Activated CD4-positive, alpha-beta memory T cell treated with anti-CD3 and anti-CD28 coated beads, Interleukin-2, amount 10 ng/mL, durations not matched to agents 7 days and 5 days (primary cell): ENCODE results near the gene APOD. TPM values are rescaled to one million over a fixed set of nuclear protein-coding genes. Genes with fewer than 3 reads are reported as not detected.
"Not testable (repeated sequence)": the region's sequence is repeated elsewhere in the genome, so short reads cannot be mapped to it uniquely, and the experiment has no call there.

ENCODE experiments used
- CTCF ChIA-PET: fragments of 350-600 bp; sonication (Branson Sonifier 250); formaldehyde crosslinking; loops from one replicate; lab custom pipeline; 2021; ENCODE audit warnings: antibody characterized with exemption, inconsistent platforms; lab: Charles Lee
- POLR2A ChIA-PET: fragments of 350-600 bp; sonication (Branson Sonifier 250); formaldehyde crosslinking; loops from one replicate; lab custom pipeline; 2021; ENCODE audit warnings: antibody characterized with exemption; lab: Charles Lee
- DNase-seq: peaks from one replicate; pipeline ENCODE4 v3.0.0-alpha.2; 2020
- H3K27ac Mint-ChIP-seq: one replicate; pipeline ENCODE4 v1.8.0; 2021; ENCODE audit warnings: mild to moderate bottlenecking, mixed read lengths
- H3K27me3 Mint-ChIP-seq: one replicate; pipeline ENCODE4 v1.8.0; 2021; ENCODE audit warnings: mixed read lengths
- H3K36me3 Mint-ChIP-seq: one replicate; pipeline ENCODE4 v1.8.0; 2021; ENCODE audit warnings: low read depth, mixed read lengths
- H3K4me1 Mint-ChIP-seq: one replicate; pipeline ENCODE4 v1.8.0; 2021; ENCODE audit warnings: mixed read lengths
- H3K4me3 Mint-ChIP-seq: one replicate; pipeline ENCODE4 v1.8.0; 2021; ENCODE audit warnings: mild to moderate bottlenecking, mixed read lengths
- H3K9me3 Mint-ChIP-seq: one replicate; pipeline ENCODE4 v1.8.0; 2021; ENCODE audit warnings: mixed read lengths
- total RNA-seq, 2 experiments: library from RNA; stranded (reverse); gene quantifications; one replicate each; pipeline ENCODE4 v1.2.3, GENCODE V29; 2021

The APOD gene
- total RNA-seq, 2 experiments from 2014 or later, result not detected

DNA sequence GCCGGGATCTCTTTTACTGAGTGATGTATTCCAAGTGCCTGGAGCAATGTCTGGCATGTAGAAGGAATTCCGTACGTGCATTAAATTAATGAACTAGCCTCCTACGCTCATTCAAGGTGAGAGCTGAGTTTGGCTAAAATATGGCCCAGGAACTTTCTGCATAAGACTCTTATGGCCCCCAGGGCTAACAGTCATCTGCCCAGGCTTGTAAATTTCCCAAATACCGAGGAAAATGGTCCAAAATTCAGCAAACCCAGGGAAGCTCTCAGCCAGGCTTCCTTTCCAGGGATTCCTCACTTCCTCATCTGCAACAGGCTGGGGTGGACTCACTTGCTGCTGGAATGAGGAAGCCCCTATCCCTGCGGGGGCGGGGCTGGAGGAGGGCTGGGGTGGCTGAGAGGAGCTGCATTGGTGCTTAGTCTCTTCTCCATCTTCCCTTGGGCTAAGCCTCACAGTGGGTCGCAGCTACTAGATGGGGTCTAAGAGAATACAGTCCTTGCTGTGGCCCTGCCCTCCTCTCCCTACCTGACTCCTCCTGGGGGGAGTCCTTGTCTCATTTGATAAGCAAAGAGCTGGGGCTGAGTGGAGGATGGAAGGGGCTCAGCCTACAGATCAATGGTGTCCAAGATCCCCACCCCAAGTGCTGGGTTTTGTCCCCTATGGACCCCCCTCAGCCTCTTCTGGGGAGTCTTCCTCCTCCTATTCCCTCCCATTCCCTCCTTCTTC lies 28.5 kb upstream of the APOD start:
- no peak overlapping the region for H3K4me3 Mint-ChIP-seq
- ChIA-PET POLR2A (no interaction called here), CTCF (no interaction called here)
- H3K27me3 Mint-ChIP-seq, result no peaks in the 10 kb centered on the region
- peaks cover 28% of the 10 kb centered on the region for H3K36me3 Mint-ChIP-seq
- peak; percentile 9 for DNase-seq
- H3K4me1 Mint-ChIP-seq, result peaks cover 36% of the 10 kb centered on the region
- H3K27ac Mint-ChIP-seq, result no peak overlapping the region
- peaks cover 36% of the 10 kb centered on the region for H3K9me3 Mint-ChIP-seq

DNA sequence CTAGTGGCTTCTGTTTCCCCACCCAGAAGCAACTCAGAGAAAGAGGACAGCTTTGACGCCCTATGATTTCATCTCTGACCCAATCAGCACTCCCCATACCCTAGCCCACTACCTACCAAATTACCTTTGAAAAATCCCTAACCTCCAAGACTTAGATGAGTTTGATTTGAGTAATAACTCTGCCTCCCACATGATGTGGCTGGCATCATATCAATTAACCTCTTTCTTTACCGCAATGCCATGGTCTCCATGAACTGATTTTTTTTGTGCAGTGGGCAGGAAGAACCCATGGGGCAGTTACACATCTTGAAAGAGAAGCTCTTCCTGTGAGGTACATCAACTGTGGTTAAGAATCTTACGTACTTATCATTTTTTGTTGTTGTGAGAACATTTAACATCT lies 25.5 kb upstream of the APOD start:
- peak overlapping the region; percentile 67 for H3K27ac Mint-ChIP-seq
- no peaks in the 10 kb centered on the region for H3K27me3 Mint-ChIP-seq
- peaks cover 56% of the 10 kb centered on the region for H3K9me3 Mint-ChIP-seq
- peaks cover 44% of the 10 kb centered on the region for H3K36me3 Mint-ChIP-seq
- H3K4me3 Mint-ChIP-seq, result no peak overlapping the region
- CTCF ChIA-PET, result no interaction called here
- peaks cover 27% of the 10 kb centered on the region for H3K4me1 Mint-ChIP-seq
- POLR2A ChIA-PET, result no interaction called here
- DNase-seq, result peak; percentile 30

DNA sequence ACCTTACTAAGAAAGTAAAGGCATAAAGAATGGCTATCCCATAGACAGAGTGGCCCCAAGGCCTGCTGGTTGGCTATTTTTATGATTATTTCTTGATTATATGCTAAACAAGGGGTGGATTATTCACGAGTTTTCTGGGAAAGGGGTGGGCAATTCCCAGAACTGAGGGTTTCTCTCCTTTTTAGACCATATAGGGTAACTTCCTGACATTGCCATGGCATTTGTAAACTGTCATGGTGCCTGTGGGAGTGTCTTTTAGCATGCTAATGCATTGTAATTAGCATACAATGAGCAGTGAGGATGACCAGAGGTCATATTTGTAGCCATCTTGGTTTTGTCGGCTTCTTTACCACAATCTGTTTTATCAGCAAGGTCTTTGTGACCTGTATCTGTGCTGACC lies 18.0 kb upstream of the APOD start:
- H3K4me1 Mint-ChIP-seq, DNase-seq, H3K27me3 Mint-ChIP-seq, POLR2A ChIA-PET, H3K27ac Mint-ChIP-seq, H3K4me3 Mint-ChIP-seq, CTCF ChIA-PET: not testable (repeated sequence)
- Mint-ChIP-seq H3K36me3 (peaks cover 15% of the 10 kb centered on the region), H3K9me3 (peaks cover 16% of the 10 kb centered on the region)

DNA sequence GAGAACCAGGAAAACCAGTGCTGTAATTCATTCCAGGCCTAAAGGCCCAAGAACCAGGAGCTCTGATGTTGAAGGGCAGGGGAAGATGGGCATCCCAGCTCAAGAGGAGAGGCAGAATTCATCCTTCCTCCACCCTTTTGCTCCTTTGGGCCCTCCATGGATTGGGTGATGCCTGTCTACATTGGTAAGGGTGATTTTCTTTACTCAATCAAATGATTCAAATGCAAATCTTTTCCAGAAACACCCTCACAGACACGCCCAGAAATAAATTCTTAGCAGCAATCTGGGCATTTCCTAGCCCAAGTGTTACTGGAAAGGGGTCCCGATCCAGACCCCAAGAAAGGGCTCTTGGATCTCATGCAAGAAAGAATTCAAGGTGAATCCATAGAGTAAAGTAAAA lies 17.6 kb upstream of the APOD start:
- ChIA-PET POLR2A (no interaction called here), CTCF (no interaction called here)
- Mint-ChIP-seq H3K4me1 (no peaks in the 10 kb centered on the region), H3K36me3 (peaks cover 12% of the 10 kb centered on the region), H3K4me3 (no peak overlapping the region), H3K27me3 (no peaks in the 10 kb centered on the region), H3K27ac (no peak overlapping the region), H3K9me3 (peaks cover 12% of the 10 kb centered on the region)
- DNase-seq, result no peak

DNA sequence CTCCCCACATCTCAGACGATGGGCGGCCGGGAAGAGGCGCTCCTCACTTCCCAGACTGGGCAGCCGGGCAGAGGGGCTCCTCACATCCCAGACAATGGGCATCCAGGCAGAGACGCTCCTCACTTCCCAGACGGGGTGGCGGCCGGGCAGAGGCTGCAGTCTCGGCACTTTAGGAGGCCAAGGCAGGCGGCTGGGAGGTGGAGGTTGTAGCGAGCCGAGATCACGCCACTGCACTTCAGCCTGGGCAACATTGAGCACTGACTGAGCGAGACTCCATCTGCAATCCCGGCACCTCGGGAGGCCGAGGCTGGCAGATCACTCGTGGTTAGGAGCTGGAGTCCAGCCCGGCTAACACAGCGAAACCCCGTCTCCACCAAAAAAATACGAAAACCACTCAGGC lies 16.2 kb upstream of the APOD start:
- H3K36me3 Mint-ChIP-seq, H3K4me3 Mint-ChIP-seq, H3K9me3 Mint-ChIP-seq, DNase-seq, POLR2A ChIA-PET, H3K27ac Mint-ChIP-seq, H3K27me3 Mint-ChIP-seq, CTCF ChIA-PET, H3K4me1 Mint-ChIP-seq: not testable (repeated sequence)

DNA sequence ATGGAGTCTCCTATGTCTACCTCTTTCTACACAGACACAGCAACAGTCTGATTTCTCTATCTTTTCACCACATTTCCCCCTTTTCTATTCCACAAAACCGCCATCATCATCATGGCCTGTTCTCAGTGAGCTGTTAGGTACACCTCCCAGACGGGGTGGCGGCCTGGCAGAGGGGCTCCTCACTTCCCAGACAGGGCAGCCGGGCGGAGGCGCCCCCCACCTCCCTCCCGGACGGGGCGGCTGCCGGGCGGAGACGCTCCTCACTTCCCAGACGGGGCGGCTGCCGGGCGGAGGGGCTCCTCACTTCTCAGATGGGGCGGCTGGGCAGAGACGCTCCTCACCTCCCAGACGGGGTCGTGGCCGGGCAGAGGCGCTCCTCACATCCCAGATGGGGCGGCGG lies 15.8 kb upstream of the APOD start:
- H3K9me3 Mint-ChIP-seq, H3K36me3 Mint-ChIP-seq, H3K4me3 Mint-ChIP-seq, H3K4me1 Mint-ChIP-seq, DNase-seq, H3K27me3 Mint-ChIP-seq, H3K27ac Mint-ChIP-seq, POLR2A ChIA-PET, CTCF ChIA-PET: not testable (repeated sequence)

DNA sequence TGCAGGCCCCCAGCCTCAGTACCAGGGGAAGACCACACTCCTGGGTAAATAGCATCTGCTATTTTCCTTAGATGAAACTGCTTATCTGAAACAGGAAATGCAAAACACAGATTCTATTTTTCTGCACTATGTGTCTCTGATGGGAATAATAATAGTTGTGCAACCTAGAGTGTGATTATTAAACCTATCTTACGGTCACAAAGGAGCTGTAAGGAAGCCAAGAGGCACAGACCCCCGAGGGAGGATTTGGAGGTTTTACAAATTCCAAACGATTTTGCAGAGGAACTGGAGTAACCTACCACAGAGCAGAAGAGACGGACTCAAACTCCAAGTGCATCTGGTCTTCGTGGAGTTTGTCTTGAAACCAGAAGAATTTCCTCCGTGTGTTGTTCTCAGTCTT lies 14.1 kb upstream of the APOD start:
- no peak for DNase-seq
- POLR2A ChIA-PET, result no interaction called here
- Mint-ChIP-seq H3K9me3 (no peaks in the 10 kb centered on the region), H3K27me3 (no peaks in the 10 kb centered on the region), H3K4me1 (no peaks in the 10 kb centered on the region), H3K36me3 (no peaks in the 10 kb centered on the region), H3K27ac (no peak overlapping the region), H3K4me3 (no peak overlapping the region)
- CTCF ChIA-PET, result no interaction called here

DNA sequence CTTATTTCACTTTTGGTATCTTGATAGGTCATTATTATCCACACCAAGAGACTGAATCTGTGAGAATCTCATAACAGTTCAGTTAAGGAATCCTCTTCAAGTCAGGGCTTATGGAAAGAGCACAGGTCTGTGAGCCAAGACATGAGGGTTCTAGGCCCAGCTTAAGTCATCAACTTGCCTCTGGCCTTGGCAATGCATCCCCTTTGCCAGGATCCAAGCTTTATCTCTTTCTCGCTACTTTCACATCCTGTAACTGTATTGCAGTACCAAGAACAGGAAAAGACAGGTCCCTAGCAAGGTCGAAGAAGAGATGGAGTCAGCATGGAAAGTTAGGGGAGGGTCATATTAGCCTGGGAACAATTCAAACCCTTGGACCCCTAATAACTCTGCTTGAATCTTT lies 13.5 kb upstream of the APOD start:
- no peaks in the 10 kb centered on the region for H3K4me1 Mint-ChIP-seq
- DNase-seq, result no peak
- H3K9me3 Mint-ChIP-seq, result no peaks in the 10 kb centered on the region
- no peaks in the 10 kb centered on the region for H3K36me3 Mint-ChIP-seq
- POLR2A ChIA-PET, result no interaction called here
- CTCF ChIA-PET, result no interaction called here
- H3K4me3 Mint-ChIP-seq, result no peak overlapping the region
- H3K27ac Mint-ChIP-seq, result no peak overlapping the region
- no peaks in the 10 kb centered on the region for H3K27me3 Mint-ChIP-seq

DNA sequence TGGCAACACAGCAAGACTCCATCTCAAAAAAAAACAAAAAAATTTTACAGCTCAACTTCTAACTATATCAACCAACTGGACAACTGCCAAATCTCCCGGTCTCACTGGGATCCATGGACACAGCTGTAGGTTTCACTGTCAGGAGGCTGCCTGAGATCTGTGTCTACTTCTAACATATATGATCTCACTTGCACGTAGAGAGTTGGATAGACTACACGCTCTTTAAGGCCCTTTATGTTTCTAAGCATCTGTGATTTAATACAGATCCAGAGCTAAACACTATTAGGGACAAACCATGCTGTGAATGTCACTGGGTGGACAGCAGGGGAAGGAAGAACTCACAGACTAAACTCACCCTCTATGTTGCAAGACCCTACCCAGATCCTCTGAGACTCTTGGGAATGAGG lies 13.0 kb upstream of the APOD start:
- Mint-ChIP-seq H3K4me3 (no peak overlapping the region), H3K9me3 (no peaks in the 10 kb centered on the region), H3K27me3 (no peaks in the 10 kb centered on the region), H3K36me3 (no peaks in the 10 kb centered on the region), H3K4me1 (no peaks in the 10 kb centered on the region), H3K27ac (no peak overlapping the region)
- ChIA-PET CTCF (no interaction called here), POLR2A (no interaction called here)
- DNase-seq, result no peak

DNA sequence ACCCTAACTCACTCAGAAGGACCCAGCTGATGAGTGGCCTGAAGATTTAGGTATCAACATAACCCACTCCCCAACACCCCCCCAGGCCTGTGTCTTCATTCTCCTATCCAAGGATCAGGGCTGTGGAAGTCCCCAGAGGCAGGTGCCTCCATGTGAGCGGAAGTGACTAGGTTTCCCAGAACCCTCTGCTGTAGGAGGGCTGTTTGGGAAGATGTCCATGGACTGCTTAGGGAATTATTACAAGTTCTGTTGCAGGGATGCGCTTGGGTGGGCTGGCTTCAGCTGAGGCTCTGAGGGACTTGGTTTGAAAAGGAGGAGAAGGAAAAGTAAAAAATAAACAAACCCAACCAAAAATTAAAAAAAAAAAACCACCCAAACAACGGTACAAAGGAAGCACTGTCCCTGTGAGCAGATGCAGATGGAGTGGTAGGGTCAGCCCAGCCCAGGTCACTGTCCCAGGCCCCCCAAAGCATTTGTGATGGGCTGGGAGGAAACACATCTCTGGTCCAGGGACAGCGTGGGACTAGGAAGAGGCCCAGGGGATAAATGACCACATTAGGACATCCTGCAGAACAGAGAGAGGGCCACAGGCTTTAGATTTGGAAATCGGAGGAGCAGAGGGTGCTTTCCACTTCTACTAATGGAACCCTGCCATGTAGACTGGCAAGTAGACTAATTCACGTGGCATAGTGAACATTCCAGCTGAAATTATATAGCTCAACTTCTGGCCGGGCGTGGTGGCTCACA lies 12.2 kb upstream of the APOD start:
- H3K27ac Mint-ChIP-seq, result no peak overlapping the region
- no peak for DNase-seq
- H3K36me3 Mint-ChIP-seq, result no peaks in the 10 kb centered on the region
- ChIA-PET CTCF (no interaction called here), POLR2A (no interaction called here)
- no peaks in the 10 kb centered on the region for H3K9me3 Mint-ChIP-seq
- no peak overlapping the region for H3K4me3 Mint-ChIP-seq
- no peaks in the 10 kb centered on the region for H3K27me3 Mint-ChIP-seq
- H3K4me1 Mint-ChIP-seq, result no peaks in the 10 kb centered on the region

DNA sequence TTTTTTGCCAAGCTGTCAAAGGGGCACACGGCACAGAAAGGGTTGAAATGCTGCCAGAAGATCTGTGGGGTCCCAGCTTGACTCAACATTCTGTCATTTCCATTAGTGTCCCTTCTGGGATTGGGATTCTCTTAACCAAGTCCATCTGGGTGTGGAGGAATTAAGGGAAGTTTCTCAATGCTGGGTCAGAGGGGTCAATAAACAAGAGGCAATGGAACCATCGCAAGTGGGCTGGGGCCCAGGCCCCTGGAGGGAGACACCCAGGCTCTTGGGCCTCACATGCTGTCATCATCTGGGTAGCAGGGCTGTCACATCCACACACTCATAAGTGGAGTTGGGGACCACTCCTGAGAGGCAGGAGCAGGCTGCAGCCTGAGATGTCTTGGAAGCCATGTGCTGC lies 8.1 kb upstream of the APOD start:
- H3K9me3 Mint-ChIP-seq, result no peaks in the 10 kb centered on the region
- no peak overlapping the region for H3K27ac Mint-ChIP-seq
- H3K4me1 Mint-ChIP-seq, result no peaks in the 10 kb centered on the region
- H3K27me3 Mint-ChIP-seq, result no peaks in the 10 kb centered on the region
- no peak for DNase-seq
- H3K4me3 Mint-ChIP-seq, result no peak overlapping the region
- CTCF ChIA-PET, result no interaction called here
- H3K36me3 Mint-ChIP-seq, result no peaks in the 10 kb centered on the region
- POLR2A ChIA-PET, result no interaction called here

DNA sequence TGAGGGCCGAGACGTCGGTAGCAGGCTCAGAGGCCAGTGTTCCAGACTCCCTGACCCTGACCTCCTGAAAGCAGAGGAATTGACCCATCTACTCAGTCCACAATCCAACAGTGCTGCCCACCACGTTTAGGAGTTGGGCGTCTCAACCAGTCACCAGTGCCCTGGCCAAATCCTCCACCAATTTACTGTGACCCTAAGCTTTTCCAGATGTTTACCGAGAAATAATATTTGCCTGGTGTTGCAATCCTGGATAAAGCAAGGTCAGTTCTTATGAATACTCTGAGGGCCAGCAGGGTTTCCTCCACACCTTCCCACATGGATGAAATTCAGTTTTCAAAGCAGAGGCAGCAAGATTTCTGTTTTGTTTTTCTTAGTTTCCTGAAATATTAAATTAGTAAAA lies 7.5 kb upstream of the APOD start:
- ChIA-PET POLR2A (no interaction called here), CTCF (no interaction called here)
- Mint-ChIP-seq H3K4me3 (no peak overlapping the region), H3K27me3 (no peaks in the 10 kb centered on the region), H3K9me3 (no peaks in the 10 kb centered on the region), H3K4me1 (no peaks in the 10 kb centered on the region), H3K27ac (no peak overlapping the region), H3K36me3 (no peaks in the 10 kb centered on the region)
- no peak for DNase-seq

DNA sequence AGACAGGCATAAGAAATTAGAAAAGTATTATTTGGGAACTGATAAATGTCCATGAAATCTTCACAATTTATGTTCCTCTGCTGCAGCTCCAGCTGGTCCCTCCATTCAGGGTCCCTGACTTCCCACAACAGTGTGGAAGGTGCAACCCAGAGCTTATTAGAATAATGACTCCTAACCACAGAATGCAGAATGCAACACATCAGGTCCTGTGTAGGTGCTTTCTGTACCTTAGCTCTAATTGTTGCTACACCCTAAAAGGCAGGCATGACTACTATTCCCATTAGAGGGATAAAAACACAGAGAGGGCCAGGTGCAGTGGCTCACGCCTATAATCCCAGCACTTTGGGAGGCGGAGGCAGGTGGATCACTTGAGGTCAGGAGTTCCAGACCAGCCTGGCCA lies 6.6 kb upstream of the APOD start:
- CTCF ChIA-PET, H3K27ac Mint-ChIP-seq, H3K27me3 Mint-ChIP-seq, H3K36me3 Mint-ChIP-seq, DNase-seq, H3K4me1 Mint-ChIP-seq, H3K9me3 Mint-ChIP-seq, POLR2A ChIA-PET, H3K4me3 Mint-ChIP-seq: not testable (repeated sequence)

DNA sequence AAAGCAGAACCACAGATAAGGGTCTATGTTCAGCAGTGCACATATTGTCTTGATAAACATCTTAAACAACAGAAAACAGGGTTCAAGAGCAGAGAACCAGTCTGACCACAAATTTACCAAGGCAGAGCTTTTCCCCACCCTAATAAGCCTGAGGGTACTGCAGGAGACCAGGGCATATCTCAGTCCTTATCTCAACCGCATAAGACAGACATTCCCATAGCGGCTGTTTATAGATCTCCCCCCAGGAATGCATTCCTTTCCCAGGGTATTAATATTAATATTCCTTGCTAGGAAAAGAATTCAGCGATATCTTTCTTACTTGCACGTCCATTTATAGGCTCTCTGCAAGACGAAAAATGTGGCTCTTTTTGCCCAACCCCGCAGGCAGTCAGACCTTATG lies 6.1 kb upstream of the APOD start:
- DNase-seq, H3K27me3 Mint-ChIP-seq, H3K9me3 Mint-ChIP-seq, H3K27ac Mint-ChIP-seq, H3K4me1 Mint-ChIP-seq, H3K4me3 Mint-ChIP-seq, POLR2A ChIA-PET, CTCF ChIA-PET, H3K36me3 Mint-ChIP-seq: not testable (repeated sequence)
